Neural progenitor cell (in vitro differentiated cells): Measurements from ENCODE around the gene CD300C. TPM values are rescaled to one million over a fixed set of nuclear protein-coding genes. Genes with fewer than 3 reads are reported as not detected.

Source experiments
- DNase-seq: peaks from one replicate; pipeline ENCODE4 v3.0.0-alpha.2; 2016; ENCODE audit warnings: low spot score
- H2AFZ ChIP-seq: fragments of 200-600 bp; sonication (generic); replicated peaks from 2 replicates; pipeline ENCODE4 v1.6.1; 2016; ENCODE audit warnings: antibody characterized with exemption
- H3F3A ChIP-seq: fragments of 200-600 bp; sonication (generic); 2 replicates; pipeline ENCODE4 v1.6.1; 2016; ENCODE audit warnings: antibody characterized with exemption, low read depth
- H3K27ac ChIP-seq: fragments of 200-600 bp; sonication (generic); 2 replicates; pipeline ENCODE4 v1.5.1; 2016; ENCODE audit warnings: mild to moderate bottlenecking
- H3K27me3 ChIP-seq: fragments of 200-600 bp; sonication (generic); 2 replicates; pipeline ENCODE4 v1.6.1; 2016; ENCODE audit warnings: mild to moderate bottlenecking, moderate library complexity
- H3K36me3 ChIP-seq: fragments of 200-600 bp; sonication (generic); 2 replicates; pipeline ENCODE4 v1.5.1; 2016
- H3K4me1 ChIP-seq: fragments of 200-600 bp; sonication (generic); 2 replicates; pipeline ENCODE4 v1.6.1; 2016; ENCODE audit warnings: mixed run types
- H3K4me2 ChIP-seq: fragments of 200-600 bp; sonication (generic); 2 replicates; pipeline ENCODE4 v1.6.1; 2016
- H3K4me3 ChIP-seq: fragments of 200-600 bp; sonication (generic); 2 replicates; pipeline ENCODE4 v1.5.1; 2016
- H3K79me2 ChIP-seq: fragments of 200-600 bp; sonication (generic); 2 replicates; pipeline ENCODE4 v1.6.1; 2016; ENCODE audit warnings: low read depth
- H3K9ac ChIP-seq: fragments of 200-600 bp; sonication (generic); 2 replicates; pipeline ENCODE4 v1.6.1; 2016
- H3K9me3 ChIP-seq: fragments of 200-600 bp; sonication (generic); 2 replicates; pipeline ENCODE4 v1.5.1; 2016; ENCODE audit warnings: low read depth
- H4K20me1 ChIP-seq: fragments of 200-600 bp; sonication (generic); 2 replicates; pipeline ENCODE4 v1.6.1; 2016; ENCODE audit warnings: low read depth
- H3K27ac Mint-ChIP-seq: 3 replicates; pipeline ENCODE4 v1.8.0; 2021; ENCODE audit warnings: mixed read lengths
- H3K27me3 Mint-ChIP-seq: 2 replicates; pipeline ENCODE4 v1.8.0; 2022; ENCODE audit warnings: low read depth, mild to moderate bottlenecking, inconsistent platforms, moderate library complexity, mixed read lengths; ENCODE audit not compliant: insufficient read depth
- H3K36me3 Mint-ChIP-seq: 3 replicates; pipeline ENCODE4 v1.8.0; 2021; ENCODE audit warnings: mixed read lengths
- H3K4me1 Mint-ChIP-seq: 3 replicates; pipeline ENCODE4 v1.8.0; 2021; ENCODE audit warnings: mixed read lengths
- H3K4me3 Mint-ChIP-seq: 3 replicates; pipeline ENCODE4 v1.8.0; 2021; ENCODE audit warnings: mild to moderate bottlenecking, moderate library complexity, mixed read lengths
- H3K9me3 Mint-ChIP-seq: 3 replicates; pipeline ENCODE4 v1.8.0; 2020; ENCODE audit warnings: mixed read lengths
- EZH2 ChIP-seq: fragments of 200-600 bp; sonication (generic); IDR thresholded peaks from 2 replicates; pipeline ENCODE4 v1.6.1; 2017; ENCODE audit warnings: antibody characterized with exemption, mild to moderate bottlenecking, moderate library complexity
- EZH2phosphoT487 ChIP-seq: fragments of 200-600 bp; sonication (generic); IDR thresholded peaks from 2 replicates; pipeline ENCODE4 v1.6.1; 2017; ENCODE audit warnings: antibody characterized with exemption
- total RNA-seq: library from RNA; depleted of rRNA; stranded (reverse); fragments of >200 nt; gene quantifications from 2 replicates; pipeline ENCODE4 v1.2.3, GENCODE V29; 2015; ENCODE audit warnings: low replicate concordance
- TF ChIP-seq, protein P1 (sequence below): fragments of 200-600 bp; sonication (generic); IDR thresholded peaks from 2 replicates; pipeline ENCODE4 v1.5.1; 2017; ENCODE audit warnings: antibody characterized with exemption, mild to moderate bottlenecking

Gene CD300C
- not detected in 2 replicates for total RNA-seq

GRCh38 chr17:74545843-74546230, at the start of gene CD300C:
Gene CD300C (minus strand): TSS chr17:74546115. CDS start chr17:74545782, 333 bp downstream.
- H3K36me3 Mint-ChIP-seq = no peaks in the 10 kb centered on the region

DNA sequence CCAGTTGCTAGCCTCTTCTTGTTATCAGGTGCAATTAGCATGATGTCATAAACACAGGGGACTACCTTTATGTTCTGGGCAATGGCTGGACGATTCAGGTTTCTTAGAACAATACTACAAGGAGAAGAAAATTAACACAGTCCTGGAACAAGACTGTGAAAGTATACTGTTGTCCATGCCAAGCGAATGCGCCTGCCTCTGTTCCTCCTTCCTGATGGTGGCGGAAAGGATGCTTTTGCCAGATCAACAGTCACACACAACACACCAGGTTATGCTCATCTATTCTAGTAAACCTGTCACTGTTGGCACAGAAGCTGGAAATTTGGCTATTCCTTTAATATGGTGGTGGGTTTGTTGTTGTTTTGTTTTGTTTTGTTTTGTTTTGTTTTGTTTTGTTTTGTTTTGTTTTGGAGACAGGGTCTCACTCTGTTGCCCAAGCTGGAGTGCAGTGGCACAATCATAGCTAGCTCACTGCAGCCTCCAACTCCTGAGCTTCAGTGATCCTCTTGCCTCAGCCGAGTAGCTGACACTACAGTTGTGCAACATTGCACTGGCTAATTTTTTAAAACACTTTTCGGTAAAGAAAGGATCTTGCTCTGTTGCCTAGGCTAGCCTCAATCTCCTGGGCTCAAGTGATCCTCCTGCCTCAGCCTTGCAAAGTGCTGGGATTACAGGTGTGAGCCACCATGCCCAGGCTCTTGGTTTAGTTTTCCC, 49.3 kb upstream of the CD300C start:
- Histone ChIP-seq H3K27me3 (peaks cover 7% of the 10 kb centered on the region), H3K4me1 (peaks cover 7% of the 10 kb centered on the region), H3K9me3 (no peaks in the 10 kb centered on the region), H2AFZ (no peak overlapping the region), H3K36me3 (no peaks in the 10 kb centered on the region), H3K4me2 (no peak overlapping the region), H3K79me2 (no peaks in the 10 kb centered on the region), H4K20me1 (no peaks in the 10 kb centered on the region), H3F3A (no peaks in the 10 kb centered on the region), H3K4me3 (no peak overlapping the region), H3K9ac (no peak overlapping the region), H3K27ac (no peak overlapping the region)
- H3K4me3 Mint-ChIP-seq = no peak overlapping the region
- TF ChIP-seq, protein P1, sequence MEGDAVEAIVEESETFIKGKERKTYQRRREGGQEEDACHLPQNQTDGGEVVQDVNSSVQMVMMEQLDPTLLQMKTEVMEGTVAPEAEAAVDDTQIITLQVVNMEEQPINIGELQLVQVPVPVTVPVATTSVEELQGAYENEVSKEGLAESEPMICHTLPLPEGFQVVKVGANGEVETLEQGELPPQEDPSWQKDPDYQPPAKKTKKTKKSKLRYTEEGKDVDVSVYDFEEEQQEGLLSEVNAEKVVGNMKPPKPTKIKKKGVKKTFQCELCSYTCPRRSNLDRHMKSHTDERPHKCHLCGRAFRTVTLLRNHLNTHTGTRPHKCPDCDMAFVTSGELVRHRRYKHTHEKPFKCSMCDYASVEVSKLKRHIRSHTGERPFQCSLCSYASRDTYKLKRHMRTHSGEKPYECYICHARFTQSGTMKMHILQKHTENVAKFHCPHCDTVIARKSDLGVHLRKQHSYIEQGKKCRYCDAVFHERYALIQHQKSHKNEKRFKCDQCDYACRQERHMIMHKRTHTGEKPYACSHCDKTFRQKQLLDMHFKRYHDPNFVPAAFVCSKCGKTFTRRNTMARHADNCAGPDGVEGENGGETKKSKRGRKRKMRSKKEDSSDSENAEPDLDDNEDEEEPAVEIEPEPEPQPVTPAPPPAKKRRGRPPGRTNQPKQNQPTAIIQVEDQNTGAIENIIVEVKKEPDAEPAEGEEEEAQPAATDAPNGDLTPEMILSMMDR = no peak
- TF ChIP-seq EZH2 (no peak), EZH2phosphoT487 (no peak)
- no peak for DNase-seq
- H3K4me1 Mint-ChIP-seq = no peaks in the 10 kb centered on the region
- no peaks in the 10 kb centered on the region for H3K9me3 Mint-ChIP-seq
- H3K36me3 Mint-ChIP-seq = no peaks in the 10 kb centered on the region
- H3K27me3 Mint-ChIP-seq = peaks cover 18% of the 10 kb centered on the region
- H3K27ac Mint-ChIP-seq = no peak overlapping the region

More at GRCh38 chr17:74545843-74546230, at the start of gene CD300C:
- Histone ChIP-seq H2AFZ (no peak within 1 kb of the TSS), H3K27me3 (no peaks in the 10 kb centered on the region), H3K4me1 (no peaks in the 10 kb centered on the region), H3F3A (no peaks in the 10 kb centered on the region), H3K9me3 (no peaks in the 10 kb centered on the region), H3K9ac (no peak within 1 kb of the TSS), H3K27ac (no peak within 1 kb of the TSS), H3K4me3 (no peak within 1 kb of the TSS), H3K36me3 (no peaks in the 10 kb centered on the region), H3K4me2 (no peak within 1 kb of the TSS), H3K79me2 (no peaks in the 10 kb centered on the region), H4K20me1 (no peaks in the 10 kb centered on the region)
- no peak for DNase-seq
- Mint-ChIP-seq H3K4me1 (peaks cover 11% of the 10 kb centered on the region), H3K27ac (peak within 1 kb of the TSS; percentile 54), H3K4me3 (no peak within 1 kb of the TSS), H3K9me3 (no peaks in the 10 kb centered on the region), H3K27me3 (peaks cover 4% of the 10 kb centered on the region)
- TF ChIP-seq, protein P1 = no peak
- no peak for TF ChIP-seq EZH2phosphoT487
- no peak for TF ChIP-seq EZH2

GRCh38 chr17:74592087-74592990, 46.4 kb upstream of the CD300C start, which contains the start of gene CD300LD:
Gene CD300LD (minus strand): TSS chr17:74592283. CDS start chr17:74592202, 81 bp downstream.
- H3K4me3 Mint-ChIP-seq = no peak within 1 kb of the TSS
- H3K79me2 ChIP-seq = no peaks in the 10 kb centered on the region
- H3K9ac ChIP-seq = no peak within 1 kb of the TSS
- no peak within 1 kb of the TSS for H3K27ac Mint-ChIP-seq
- no peak within 1 kb of the TSS for H3K4me2 ChIP-seq
- H3K27me3 ChIP-seq = peaks cover 7% of the 10 kb centered on the region
- H3K27me3 Mint-ChIP-seq = peaks cover 11% of the 10 kb centered on the region
- no peaks in the 10 kb centered on the region for H3K9me3 ChIP-seq
- no peaks in the 10 kb centered on the region for H3K9me3 Mint-ChIP-seq
- H3F3A ChIP-seq = no peaks in the 10 kb centered on the region
- H4K20me1 ChIP-seq = no peaks in the 10 kb centered on the region
- no peak within 1 kb of the TSS for H3K27ac ChIP-seq
- TF ChIP-seq EZH2phosphoT487 = no peak
- TF ChIP-seq, protein P1 = no peak
- TF ChIP-seq EZH2 = no peak
- H3K4me1 ChIP-seq = no peaks in the 10 kb centered on the region
- no peaks in the 10 kb centered on the region for H3K4me1 Mint-ChIP-seq
- H3K36me3 ChIP-seq = no peaks in the 10 kb centered on the region
- no peak within 1 kb of the TSS for H2AFZ ChIP-seq
- H3K36me3 Mint-ChIP-seq = no peaks in the 10 kb centered on the region
- H3K4me3 ChIP-seq = no peak within 1 kb of the TSS
- no peak for DNase-seq
